Measurements from ENCODE around the gene RTKN. TPM values are rescaled to one million over a fixed set of nuclear protein-coding genes. Genes with fewer than 3 reads are reported as not detected.

RTKN gene
- total and polyA plus RNA-seq, 2 of the 13 experiments (the other 11 are each of a cell fraction or from before 2014, with no cell fraction given): 159 to 166 TPM

- TF ChIP-seq, protein P1, sequence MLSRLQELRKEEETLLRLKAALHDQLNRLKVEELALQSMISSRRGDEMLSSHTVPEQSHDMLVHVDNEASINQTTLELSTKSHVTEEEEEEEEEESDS (CRISPR knock-in tag; IDR thresholded peaks at IDR 0.05; ENCODE audit: borderline replicate concordance): no peak; the same call in 1 of the 2 replicates
- TF ChIP-seq ZBTB44 (CRISPR knock-in tag; IDR thresholded peaks at IDR 0.05): no peak
- peak; percentile 82 for TF ChIP-seq MTF2 (CRISPR knock-in tag; IDR thresholded peaks at IDR 0.05; ENCODE audit: borderline replicate concordance)
- no peak for TF ChIP-seq RAD51 (IDR thresholded peaks at IDR 0.05; ENCODE audit: borderline replicate concordance)
- TF ChIP-seq, protein P2, sequence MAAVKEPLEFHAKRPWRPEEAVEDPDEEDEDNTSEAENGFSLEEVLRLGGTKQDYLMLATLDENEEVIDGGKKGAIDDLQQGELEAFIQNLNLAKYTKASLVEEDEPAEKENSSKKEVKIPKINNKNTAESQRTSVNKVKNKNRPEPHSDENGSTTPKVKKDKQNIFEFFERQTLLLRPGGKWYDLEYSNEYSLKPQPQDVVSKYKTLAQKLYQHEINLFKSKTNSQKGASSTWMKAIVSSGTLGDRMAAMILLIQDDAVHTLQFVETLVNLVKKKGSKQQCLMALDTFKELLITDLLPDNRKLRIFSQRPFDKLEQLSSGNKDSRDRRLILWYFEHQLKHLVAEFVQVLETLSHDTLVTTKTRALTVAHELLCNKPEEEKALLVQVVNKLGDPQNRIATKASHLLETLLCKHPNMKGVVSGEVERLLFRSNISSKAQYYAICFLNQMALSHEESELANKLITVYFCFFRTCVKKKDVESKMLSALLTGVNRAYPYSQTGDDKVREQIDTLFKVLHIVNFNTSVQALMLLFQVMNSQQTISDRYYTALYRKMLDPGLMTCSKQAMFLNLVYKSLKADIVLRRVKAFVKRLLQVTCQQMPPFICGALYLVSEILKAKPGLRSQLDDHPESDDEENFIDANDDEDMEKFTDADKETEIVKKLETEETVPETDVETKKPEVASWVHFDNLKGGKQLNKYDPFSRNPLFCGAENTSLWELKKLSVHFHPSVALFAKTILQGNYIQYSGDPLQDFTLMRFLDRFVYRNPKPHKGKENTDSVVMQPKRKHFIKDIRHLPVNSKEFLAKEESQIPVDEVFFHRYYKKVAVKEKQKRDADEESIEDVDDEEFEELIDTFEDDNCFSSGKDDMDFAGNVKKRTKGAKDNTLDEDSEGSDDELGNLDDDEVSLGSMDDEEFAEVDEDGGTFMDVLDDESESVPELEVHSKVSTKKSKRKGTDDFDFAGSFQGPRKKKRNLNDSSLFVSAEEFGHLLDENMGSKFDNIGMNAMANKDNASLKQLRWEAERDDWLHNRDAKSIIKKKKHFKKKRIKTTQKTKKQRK (IDR thresholded peaks at IDR 0.05; ENCODE audit: low read length): no peak
- no peak for TF ChIP-seq RFX3 (CRISPR knock-in tag; IDR thresholded peaks at IDR 0.05)
- no peak for TF ChIP-seq SMARCE1 (IDR thresholded peaks at IDR 0.05; ENCODE audit: borderline replicate concordance)
- no peak for TF ChIP-seq PLRG1 (conservative IDR thresholded peaks at IDR 0.05)
- no peak for TF ChIP-seq JUND (CRISPR knock-in tag; IDR thresholded peaks at IDR 0.05)
- no peak for TF ChIP-seq ZNF790 (CRISPR knock-in tag; IDR thresholded peaks at IDR 0.05; ENCODE audit: borderline replicate concordance)
- TF ChIP-seq ZNF792 (CRISPR knock-in tag; IDR thresholded peaks at IDR 0.05): no peak; the same call in 1 of the 2 replicates
- TF ChIP-seq TRIM24 (CRISPR knock-in tag; IDR thresholded peaks at IDR 0.05): peak; percentile 25; the same call in 1 of the 2 replicates
- TF ChIP-seq ZNF556 (CRISPR knock-in tag; IDR thresholded peaks at IDR 0.05; ENCODE audit: borderline replicate concordance): peak; percentile 87
- TF ChIP-seq CBFB (CRISPR knock-in tag; IDR thresholded peaks at IDR 0.05): 0 out of 2 replicates have a peak, but pooled peaks have one; percentile 44
- TF ChIP-seq ZNF256 (CRISPR knock-in tag; conservative IDR thresholded peaks at IDR 0.05): no peak
- TF ChIP-seq CEBPG (CRISPR knock-in tag; IDR thresholded peaks at IDR 0.05): peak; percentile 17; the same call in 1 of the 2 replicates
- peak; percentile 81; the same call in 1 of the 2 replicates for TF ChIP-seq NFATC3 (CRISPR knock-in tag; IDR thresholded peaks at IDR 0.05)
- TF ChIP-seq SNAPC4 (CRISPR knock-in tag; IDR thresholded peaks at IDR 0.05): peak; percentile 92; the same call in 1 of the 2 replicates
Measured at GRCh38 chr2:74482801-74483674, 41.3 kb upstream of the RTKN start, which contains the start of the genes CCDC142 and TTC31 (continued).
